NCI-H748 (cell line): ENCODE results near the gene UTP3.
"Not testable (repeated sequence)": the region's sequence is repeated elsewhere in the genome, so short reads cannot be mapped to it uniquely, and the experiment has no call there.

Experiments used
- DNase-seq: peaks from one replicate; lab custom pipeline; 2025; ENCODE audit not compliant: unreplicated experiment; lab: John Stamatoyannopoulos, UW

The UTP3 gene, protein sequence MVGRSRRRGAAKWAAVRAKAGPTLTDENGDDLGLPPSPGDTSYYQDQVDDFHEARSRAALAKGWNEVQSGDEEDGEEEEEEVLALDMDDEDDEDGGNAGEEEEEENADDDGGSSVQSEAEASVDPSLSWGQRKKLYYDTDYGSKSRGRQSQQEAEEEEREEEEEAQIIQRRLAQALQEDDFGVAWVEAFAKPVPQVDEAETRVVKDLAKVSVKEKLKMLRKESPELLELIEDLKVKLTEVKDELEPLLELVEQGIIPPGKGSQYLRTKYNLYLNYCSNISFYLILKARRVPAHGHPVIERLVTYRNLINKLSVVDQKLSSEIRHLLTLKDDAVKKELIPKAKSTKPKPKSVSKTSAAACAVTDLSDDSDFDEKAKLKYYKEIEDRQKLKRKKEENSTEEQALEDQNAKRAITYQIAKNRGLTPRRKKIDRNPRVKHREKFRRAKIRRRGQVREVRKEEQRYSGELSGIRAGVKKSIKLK

DNA sequence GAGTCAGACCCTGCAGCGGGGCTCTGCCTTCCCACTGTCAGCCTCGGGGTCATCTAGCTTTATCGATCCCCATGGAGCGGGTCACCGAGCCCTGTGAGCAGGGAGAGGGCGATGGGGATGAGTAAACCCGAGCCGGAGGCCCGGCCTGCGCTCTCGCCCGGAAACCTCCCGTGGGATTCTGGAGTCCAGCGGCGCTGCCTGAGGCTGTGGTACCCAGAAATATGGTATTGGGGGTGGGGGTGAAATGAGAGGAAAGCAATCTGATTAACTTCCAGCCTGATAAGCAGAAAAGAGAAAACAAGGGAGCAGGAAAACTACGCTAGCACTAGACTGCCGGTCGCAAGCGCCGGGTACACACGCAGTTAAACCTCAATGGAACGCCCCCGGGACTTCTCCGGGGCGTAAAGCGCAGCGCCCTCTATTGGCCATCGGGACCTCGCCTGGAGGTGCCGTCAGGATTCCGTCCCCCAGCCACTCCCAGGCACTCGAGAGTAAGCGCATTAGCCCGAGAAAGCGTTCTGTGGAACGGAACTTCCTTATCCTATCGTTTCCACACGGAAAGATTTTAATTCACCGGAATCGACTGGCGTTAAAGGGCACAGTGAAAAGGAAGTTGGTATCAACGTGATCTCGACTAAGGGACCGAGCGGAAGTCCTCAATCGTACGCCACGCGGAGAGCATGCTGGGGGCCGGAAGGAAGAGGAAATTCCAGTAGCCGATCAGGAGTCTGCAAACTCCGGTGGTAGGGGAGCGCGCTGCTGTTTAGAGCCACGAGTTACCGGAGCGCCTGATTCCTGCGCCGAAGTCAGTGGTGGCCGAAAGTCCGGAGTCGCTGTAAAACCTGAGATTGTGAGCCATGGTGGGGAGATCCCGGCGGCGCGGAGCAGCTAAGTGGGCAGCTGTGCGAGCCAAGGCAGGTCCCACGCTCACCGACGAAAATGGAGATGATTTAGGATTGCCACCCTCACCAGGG is at the start of gene UTP3:
UTP3 (plus strand) TSS at position 712 of the 974 bp plus-strand sequence; CDS start at position 858, 146 bp downstream.
- peak; percentile 96 for DNase-seq

DNA sequence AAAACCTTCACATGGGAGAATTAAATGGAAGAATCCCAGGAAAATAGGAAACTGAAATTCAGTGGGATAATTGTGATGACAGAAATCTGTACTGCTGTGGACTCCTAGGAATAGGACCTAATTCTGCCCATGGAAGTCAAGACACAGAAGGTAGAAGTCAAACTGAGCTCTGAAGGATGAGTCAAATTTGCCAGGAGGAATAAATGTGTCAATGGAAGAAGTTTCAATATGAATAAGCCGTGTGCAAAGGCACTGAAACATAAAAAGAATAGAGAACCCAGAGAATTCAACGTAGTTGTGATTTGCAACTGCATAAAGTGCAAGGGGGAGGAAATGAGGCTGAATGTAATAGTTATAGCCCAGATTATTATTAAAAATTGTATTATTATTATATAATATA is 48.1 kb upstream of the UTP3 start:
- DNase-seq: no peak

DNA sequence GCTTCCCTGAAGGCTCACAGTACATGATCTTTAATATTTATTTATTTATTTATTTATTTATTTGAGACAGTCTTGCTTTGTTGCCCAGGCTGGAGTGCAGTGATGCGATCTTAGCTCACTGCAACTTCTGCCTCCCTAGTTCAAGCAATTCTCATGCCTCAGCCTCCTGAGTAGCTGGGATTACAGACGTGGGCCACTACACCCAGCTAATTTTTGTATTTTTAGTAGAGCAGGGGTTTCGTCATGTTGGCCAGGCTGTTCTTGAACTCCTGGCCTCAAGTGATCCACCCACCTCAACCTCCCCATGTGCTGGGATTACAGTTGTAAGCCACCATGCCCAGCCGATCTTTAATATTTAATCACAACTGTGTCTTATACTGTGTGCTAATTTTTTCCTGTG is 37.6 kb upstream of the UTP3 start:
- not testable (repeated sequence) for DNase-seq

DNA sequence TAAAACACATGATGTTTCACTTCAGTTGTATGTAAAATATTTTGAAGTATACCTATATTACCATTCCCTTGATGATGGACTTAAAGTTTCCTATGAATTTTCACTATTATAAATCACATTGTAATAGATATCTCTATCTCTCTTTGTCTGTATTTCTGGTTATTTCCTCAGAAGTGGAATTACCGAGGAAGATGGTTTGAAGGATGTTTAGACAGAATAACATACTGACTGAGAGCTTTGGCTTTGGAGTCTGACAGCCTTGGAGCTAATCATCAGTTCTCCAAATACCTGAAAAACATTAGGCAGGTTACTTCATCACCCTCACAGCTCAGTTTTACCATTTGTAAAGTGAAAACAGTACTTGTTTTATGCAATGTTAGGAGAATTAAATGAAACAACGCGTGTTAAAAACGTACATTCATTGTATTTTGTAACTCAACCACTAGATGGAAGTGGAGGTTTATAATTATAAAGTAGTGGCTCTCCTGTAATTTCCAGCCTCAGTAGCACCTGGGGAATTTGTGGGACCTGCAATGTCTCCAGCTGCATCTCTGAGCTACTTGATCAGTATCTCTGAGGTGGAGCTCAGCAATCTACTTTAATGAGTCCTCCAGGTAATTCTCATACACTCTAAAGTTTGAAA is 36.3 kb upstream of the UTP3 start:
- DNase-seq: peak; percentile 43

DNA sequence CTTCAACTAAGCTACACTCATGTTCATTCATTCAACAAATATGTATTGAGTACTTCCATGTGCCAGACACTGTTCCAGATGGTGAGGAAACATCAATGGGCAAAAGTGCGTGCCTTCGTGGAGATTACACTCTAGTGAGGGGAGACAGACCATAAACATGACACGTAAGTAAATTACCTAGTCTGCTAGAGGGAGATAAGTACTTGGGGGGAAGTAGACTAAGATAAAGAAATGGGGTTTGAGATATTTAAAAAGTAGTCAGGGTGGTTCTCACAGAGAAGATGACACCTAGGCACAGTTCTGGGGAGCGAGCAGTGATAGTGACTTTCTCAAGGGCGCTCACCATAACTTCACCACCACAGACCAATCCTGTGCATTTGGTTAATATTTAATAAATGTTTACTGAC is 33.7 kb upstream of the UTP3 start:
- DNase-seq: no peak

DNA sequence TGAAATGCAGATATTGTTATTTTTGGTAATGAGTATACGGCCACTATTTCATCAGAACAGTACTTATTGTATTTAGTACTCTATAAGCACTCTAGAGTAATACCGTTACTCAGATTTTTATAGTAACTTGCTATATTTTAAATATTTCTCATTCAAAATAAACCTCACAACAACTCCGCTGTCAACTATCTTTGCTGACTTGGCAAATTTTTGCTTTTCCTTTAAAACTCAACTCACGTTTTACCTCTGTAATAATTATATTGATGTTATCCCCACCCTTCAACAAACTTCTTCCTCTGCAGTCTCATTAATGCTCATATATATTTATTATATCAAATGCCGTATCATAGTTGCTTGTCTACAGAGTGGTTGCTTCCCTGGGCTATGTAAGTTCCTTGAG is 31.0 kb upstream of the UTP3 start:
- no peak for DNase-seq

DNA sequence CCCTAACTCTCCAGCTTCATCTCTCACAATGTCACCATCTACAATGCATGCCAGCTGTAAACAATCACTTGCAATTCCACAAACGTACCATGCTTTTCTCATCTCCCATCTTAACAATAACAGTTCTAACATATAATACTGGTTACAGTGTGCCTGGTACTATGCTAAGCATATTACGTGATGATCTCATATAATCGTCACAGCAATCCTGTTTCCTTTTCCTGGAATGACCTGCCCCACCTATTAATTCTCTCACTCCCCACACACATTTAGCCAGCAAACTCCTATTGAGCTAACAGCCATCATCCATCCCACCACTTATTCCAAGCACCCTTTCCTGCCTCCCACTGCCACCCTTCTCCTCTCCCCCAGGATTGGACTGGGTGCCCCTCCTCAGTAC is 29.9 kb upstream of the UTP3 start:
- DNase-seq: no peak

DNA sequence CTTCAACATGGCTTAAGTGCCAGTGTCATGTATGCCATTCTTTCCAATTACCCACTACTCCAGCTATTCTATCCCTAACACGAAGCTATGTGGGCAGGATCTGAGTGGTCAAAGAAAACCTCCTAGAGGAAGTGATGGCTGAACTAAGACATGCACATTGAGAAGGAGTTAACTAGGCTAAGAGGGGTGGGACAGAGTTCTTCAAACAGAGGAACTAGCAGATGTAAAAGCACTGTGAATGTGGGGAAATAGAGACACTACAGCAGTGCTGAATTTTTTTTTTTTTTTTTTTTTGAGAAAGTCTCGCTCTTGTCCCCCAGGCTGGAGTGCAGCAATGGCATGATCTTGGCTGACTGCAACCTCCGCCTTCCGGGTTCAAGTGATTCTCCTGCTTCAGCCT is 28.2 kb upstream of the UTP3 start:
- DNase-seq: no peak

DNA sequence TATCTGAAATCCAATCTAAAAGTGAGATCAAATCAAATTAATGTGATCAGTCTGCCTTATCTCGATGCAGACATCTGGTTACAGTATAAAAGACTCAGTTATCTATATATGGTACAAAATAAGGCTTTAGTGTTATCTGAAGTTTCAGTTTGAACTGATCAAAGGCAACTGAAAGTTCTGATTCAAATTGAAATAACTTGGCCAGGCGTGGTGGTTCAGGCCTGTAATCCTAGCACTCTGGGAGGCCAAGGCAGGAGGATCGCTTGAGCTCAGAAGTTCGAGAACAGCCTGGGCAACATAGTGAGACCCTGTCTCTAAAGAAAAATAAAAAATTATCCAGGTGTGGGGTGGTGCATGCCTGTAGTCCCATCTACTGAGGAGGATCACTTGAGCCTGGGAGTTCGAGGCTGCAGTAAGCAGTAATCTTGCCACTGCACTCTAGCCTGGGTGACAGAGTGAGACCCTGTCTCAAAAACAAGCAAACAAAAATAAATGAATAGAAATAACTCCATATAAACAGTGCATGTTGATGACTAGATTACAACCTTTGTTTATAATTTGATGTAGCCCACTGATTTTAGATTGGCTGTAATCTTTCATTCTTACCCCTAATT is 26.9 kb upstream of the UTP3 start:
- DNase-seq: not testable (repeated sequence)

DNA sequence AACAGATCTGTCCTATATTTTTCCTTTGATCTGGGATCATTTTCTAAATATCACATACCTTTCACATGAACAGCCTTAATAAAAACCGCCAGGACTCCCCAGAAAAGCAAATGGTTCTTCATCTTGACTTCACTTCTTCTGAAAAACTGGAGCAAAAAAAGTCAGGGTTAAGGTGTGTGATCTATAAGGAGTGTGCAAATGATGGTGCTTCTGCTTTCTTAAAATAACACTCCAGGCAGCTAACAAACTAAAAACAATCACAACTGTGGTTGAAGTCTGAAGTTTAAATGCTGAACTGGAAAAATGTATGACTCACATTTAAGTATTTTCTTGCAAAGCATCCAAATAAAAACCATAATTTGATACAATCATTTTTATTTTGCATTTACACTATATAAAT is 22.0 kb upstream of the UTP3 start, which contains the start of gene JCHAIN:
JCHAIN (minus strand) TSS at position 140 of the 400 bp plus-strand sequence; CDS start at position 122, 18 bp downstream.
- DNase-seq: no peak

DNA sequence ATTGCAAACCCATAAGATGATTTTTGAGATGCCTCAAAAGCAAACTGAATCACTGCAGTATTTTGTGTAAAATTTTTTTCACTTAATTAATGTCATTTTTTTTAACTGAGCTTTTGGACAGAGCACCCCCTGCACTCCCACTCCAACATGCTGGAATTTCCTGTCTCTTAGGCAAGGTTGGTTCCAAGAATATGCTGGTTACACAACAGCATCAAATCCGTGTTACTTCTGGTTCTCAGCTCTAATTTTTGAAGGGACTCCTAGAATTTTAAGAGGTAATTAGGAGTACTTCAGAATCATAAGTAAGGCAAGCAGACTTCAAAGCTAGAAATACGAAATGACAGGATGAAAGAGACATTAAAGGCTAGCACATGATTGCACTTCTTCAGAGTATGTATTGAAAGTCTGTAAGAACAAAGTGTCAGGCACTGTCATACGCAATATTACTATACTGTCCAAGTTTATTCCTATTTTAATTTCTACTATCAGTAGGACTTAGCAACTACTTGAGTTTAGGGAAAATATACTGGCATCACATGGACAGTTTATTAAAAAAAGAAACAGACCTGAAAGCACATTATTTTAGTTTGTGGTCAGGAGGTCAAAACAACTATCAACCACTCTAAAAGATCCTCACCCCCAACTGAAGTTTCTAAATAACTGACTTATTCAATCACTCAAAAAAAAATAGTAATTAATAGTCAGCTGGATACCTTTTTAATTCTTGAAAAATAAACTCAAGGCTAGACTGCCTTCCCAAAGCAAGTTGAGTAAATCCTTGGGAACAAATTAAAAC is 20.4 kb upstream of the UTP3 start:
- no peak for DNase-seq

DNA sequence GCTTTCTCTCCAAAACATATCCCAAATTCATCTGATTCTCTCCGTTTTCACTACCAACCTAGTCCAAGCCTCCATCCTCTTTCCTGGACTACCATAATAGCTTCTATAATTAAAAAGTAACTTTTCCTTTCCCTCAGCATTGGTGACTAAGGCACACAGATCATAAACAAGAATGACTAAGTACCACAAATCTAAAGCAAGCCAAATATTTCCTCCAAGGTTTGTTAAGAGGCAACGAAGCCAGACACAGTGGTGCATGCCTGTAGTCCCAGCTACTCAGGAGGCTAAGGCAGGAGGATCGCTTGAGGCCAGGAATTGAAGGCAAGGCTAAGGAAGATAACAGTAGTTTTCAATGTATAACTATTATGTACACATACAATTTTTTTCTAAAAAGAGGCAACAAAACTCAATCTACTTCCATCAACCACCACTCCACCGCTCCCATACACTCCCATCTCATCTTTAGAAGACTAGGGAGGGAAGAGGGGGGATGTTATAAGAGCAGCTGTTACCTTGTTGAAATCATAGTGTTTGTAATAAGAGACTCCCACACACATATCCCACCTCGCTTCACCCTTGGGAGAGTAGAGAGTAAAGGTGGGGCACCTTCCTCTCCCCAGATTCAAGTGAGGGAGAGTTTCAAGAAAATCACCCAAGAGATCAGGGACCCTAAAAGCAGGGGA is 17.9 kb upstream of the UTP3 start:
- DNase-seq: no peak

DNA sequence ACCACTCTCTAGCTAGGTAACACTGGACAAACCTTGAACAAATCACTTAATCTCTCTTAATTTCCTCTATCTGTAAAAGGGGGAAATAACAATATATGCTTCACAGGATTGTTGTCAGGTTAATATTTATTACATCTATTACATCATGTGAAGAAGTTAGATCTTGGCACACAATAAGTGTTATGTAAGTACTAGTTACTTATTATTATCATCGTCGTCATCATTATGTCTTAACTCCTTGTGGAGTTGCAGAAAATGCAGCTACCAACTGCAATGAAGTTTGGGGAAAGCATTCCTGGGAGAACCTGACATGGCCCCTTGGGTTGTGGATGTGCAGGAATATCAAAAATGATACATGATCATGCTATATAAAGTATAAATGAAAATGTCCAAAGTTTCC is 17.2 kb upstream of the UTP3 start:
- DNase-seq: no peak

DNA sequence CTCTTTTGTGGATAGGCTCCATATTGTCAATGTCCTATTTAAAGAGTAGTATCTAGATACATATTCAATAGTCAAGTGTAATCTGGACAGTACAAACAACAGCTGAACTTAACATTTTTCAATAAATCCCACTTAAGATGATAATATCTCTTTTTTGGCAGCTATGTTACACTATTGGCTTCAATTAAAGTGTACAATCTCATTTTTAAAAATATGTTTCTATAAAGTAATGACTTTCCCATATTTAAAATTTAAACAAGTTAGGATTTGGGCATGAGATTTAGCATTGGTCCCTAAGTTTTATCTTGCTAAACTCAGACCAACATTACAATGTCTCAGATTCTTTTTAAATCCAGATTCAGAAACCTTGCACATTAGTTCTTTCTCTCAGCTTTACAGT is 14.1 kb upstream of the UTP3 start:
- no peak for DNase-seq

DNA sequence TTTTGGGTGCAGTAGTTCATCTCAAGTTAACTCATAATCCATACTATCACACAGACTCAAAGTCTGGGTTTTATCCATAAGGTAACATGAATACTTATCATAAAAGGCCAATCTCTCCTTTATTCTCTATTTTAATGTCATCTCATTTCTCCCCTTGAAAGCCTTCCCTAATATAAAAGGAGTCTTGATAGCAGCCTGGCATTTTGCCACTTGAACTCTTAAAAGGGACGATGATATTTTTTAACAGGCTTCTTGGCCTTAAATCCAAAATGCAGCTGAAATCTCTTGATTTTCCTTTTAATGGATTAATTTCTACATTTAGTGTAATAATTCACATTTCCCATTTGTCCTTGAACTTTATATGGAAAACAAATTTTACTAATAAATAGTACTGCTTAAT is 13.6 kb upstream of the UTP3 start:
- DNase-seq: no peak

DNA sequence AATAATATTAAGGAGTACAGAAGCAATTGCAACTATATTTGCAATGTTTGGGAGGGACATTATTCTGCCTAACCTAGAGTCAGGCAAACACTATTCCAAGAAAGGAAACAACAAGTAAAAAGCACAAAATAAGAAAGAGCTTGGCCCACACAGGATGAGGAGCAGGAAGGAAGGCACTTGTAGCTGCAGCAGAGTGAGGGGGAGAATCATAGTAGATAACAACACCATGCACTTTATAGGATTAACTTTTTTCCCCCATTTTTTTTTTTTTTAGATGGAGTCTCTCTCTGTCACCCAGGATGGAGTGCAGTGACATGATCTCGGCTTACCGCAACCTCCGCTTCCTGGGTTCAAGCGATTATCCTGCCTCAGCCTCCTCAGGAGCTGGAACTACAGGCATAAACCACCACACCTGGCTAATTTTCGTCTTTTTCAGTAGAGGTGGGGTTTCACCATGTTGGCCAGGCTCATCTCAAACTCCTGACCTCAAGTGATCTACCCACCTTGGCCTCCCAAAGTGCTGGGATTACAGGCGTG is 11.7 kb upstream of the UTP3 start:
- no peak for DNase-seq

DNA sequence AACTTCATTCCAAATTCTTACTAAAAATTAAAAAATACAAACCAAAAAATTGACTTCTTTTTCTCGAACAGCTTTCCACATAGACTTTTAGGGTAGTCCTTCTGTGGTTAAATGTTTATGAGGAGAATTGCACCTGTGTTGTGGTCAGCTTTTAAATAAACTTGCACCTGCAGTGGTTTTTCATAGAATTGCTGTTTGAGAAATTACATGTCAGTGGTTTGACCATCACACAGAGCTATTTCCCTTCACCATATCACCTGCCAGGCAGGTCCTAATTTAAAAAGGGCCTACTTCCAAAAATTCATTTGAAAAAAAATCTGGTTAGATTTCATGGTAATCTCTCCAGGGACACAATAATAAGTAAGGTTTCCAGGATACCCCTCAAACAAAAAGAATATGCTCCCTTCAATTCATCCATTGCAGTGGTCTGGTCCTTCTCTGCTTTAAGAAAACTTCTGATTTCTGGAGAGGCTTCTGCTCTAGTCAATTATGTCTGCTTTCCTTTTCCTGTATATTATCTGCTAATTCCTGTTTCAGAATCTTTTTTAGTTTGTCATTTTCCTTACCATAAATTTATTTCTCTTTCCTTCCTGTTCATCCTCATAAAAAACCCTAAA is 9.8 kb upstream of the UTP3 start:
- DNase-seq: no peak

DNA sequence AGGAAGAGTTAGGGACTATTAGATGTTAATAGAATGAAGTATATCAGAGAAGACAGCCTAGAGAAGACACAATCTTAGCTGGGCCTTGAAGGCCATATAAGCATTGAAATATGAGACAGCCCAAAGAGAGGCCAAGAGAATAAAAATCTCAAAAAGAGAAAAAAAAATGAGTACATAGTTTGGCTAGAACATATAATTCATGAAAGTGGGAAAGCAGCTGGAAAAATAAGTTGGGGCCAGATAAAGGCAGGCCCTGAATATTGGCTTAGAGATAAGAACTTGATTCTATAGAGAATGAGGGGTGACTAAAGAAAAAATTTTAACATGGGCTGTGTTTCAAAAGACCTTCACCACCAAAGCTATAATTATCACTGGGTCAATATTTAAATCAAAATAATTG is 7.4 kb upstream of the UTP3 start:
- no peak for DNase-seq

DNA sequence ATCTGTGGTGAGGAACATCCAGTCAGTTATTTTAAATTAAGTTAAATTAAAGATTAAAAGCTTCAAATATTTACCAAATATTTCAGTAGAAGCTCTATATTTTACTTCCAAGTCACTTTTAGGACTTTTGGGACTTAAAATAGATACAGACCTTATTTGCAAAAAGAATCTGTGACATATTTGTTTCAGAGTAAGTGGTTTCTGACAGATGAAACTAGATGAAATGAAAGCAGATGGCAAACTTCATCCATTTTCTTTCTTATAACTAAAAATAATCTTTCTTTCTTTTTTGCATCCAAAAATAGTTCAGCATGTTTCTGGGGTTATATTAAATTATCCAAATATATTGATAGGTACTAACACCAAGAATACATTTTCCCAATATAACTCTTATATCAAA is 6.6 kb upstream of the UTP3 start:
- no peak for DNase-seq
